ENCODE data around the gene CDC5L. TPM values are rescaled to one million over a fixed set of nuclear protein-coding genes. Genes with fewer than 3 reads are reported as not detected.

The CDC5L gene
- total RNA-seq, 1 donor: 22.8 TPM

DNA sequence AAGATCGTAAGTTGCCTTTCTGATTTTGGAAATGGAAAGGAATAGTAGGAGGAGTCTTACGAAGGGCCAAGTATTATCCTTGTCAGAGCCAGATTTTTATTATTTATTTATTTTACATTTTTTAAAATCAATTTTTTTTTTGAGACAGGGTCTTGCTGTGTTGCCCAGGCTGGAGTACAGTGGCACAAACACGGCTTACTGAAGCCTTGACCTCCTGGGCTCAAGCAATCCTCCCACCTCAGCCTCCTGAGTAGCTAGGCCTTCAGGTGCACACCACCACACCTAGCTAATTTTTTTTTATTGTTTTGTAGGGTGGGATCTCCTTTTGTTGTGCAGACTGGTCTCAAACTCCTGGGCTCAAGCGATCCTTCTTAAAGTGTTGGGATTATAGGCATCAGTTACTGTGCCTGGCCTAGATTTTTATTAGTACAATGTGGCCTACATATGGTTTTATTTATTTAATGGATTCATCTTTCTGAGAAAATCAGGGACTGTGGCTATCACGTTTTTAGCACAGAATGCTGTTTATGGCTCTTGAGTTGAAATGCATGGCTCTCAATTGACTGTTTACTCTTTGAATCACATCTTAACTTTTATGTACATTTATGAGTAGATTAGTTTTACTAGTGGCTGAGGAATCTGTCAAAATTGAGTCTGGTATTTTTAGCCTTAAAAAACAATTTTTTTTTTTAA is 16.7 kb downstream of the CDC5L start:
- DNase-seq (ENCODE audit: insufficient read length, low spot score, missing footprints): no peak
- TF ChIP-seq, protein P1, sequence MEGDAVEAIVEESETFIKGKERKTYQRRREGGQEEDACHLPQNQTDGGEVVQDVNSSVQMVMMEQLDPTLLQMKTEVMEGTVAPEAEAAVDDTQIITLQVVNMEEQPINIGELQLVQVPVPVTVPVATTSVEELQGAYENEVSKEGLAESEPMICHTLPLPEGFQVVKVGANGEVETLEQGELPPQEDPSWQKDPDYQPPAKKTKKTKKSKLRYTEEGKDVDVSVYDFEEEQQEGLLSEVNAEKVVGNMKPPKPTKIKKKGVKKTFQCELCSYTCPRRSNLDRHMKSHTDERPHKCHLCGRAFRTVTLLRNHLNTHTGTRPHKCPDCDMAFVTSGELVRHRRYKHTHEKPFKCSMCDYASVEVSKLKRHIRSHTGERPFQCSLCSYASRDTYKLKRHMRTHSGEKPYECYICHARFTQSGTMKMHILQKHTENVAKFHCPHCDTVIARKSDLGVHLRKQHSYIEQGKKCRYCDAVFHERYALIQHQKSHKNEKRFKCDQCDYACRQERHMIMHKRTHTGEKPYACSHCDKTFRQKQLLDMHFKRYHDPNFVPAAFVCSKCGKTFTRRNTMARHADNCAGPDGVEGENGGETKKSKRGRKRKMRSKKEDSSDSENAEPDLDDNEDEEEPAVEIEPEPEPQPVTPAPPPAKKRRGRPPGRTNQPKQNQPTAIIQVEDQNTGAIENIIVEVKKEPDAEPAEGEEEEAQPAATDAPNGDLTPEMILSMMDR (IDR thresholded peaks at IDR 0.05; ENCODE audit: extremely low read depth, low read depth, low read length): no peak
- Histone ChIP-seq H3K27ac (ENCODE audit: low read depth, low read length) (no peak overlapping the region), H3K4me2 (ENCODE audit: insufficient read depth, low read length) (no peak overlapping the region), H4K20me1 (ENCODE audit: insufficient read depth, low read length) (no peaks in the 10 kb centered on the region), H3K79me2 (ENCODE audit: insufficient read depth, low read length) (peaks cover 22% of the 10 kb centered on the region), H3K36me3 (ENCODE audit: insufficient read depth, low read length) (peaks cover 62% of the 10 kb centered on the region), H3K4me1 (ENCODE audit: insufficient read depth, low read length) (no peaks in the 10 kb centered on the region), H3K9me3 (ENCODE audit: low read depth, low read length) (no peaks in the 10 kb centered on the region), H3K27me3 (ENCODE audit: insufficient read depth, low read length) (no peaks in the 10 kb centered on the region), H2AFZ (ENCODE audit: low read length) (no peak overlapping the region), H3K4me3 (ENCODE audit: insufficient read depth, low read length) (no peak overlapping the region)

DNA sequence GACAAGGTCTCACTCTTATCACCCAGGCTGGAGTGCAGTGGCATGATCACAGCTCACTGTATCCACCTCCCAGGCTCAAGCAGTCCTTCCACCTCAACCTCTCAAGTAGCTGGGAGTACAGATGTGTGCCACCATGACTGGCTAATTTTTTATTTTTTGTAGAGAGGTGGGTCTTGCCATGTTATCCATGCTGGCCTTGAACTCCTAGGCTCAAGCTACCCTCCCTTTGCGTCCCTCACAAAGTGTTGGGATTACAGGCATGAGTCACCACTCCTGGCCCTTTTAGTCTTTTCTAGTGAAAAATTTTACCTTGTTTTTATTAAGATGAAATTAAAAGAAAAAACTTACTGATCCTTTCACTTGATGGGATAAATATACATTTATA is 17.2 kb downstream of the CDC5L start:
- Histone ChIP-seq H3K4me1 (ENCODE audit: insufficient read depth, low read length) (no peaks in the 10 kb centered on the region), H3K36me3 (ENCODE audit: insufficient read depth, low read length) (peaks cover 63% of the 10 kb centered on the region)

DNA sequence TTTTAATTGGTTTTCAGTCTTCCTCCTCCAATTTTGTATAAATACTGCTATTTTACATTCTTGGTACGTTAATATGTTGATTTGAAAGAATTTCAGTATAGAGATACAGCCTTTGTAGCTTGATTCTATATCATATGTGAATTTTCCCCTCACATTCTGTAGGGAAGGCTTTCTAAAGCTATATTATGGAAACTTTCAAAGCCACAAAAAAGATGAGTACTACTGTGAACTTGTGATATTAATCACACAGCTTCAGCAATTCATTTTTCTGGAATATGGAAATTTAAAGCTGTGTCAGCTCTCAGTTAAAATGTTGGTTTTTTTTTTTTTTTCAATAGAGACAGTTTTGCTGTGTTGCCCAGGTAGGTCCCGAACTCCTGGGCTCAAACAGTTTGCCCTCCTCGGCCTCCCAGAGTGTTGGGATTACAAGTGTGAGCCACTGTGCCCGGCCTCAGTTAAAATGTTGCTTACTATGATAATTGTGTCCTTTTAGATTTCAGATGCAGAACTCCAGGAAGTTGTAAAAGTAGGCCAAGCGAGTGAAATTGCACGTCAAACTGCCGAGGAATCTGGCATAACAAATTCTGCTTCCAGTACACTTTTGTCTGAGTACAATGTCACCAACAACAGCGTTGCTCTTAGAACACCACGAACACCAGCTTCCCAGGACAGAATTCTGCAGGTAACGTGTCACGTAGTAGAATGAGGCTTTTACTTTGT is 20.6 kb downstream of the CDC5L start:
- Histone ChIP-seq H3K79me2 (ENCODE audit: insufficient read depth, low read length) (peaks cover 25% of the 10 kb centered on the region), H3K4me1 (ENCODE audit: insufficient read depth, low read length) (no peaks in the 10 kb centered on the region), H3K36me3 (ENCODE audit: insufficient read depth, low read length) (peaks cover 67% of the 10 kb centered on the region), H4K20me1 (ENCODE audit: insufficient read depth, low read length) (no peaks in the 10 kb centered on the region), H2AFZ (ENCODE audit: low read length) (no peak overlapping the region), H3K27ac (ENCODE audit: low read depth, low read length) (no peak overlapping the region), H3K4me3 (ENCODE audit: insufficient read depth, low read length) (no peak overlapping the region), H3K27me3 (ENCODE audit: insufficient read depth, low read length) (no peaks in the 10 kb centered on the region), H3K9me3 (ENCODE audit: low read depth, low read length) (no peaks in the 10 kb centered on the region), H3K4me2 (ENCODE audit: insufficient read depth, low read length) (no peak overlapping the region)
- no peak for DNase-seq (ENCODE audit: insufficient read length, low spot score, missing footprints)
- TF ChIP-seq, protein P1 (IDR thresholded peaks at IDR 0.05; ENCODE audit: extremely low read depth, low read depth, low read length): no peak

More for the DNA sequence above, 17.2 kb downstream of the CDC5L start:
- no peaks in the 10 kb centered on the region for H4K20me1 ChIP-seq (ENCODE audit: insufficient read depth, low read length)
- DNase-seq (ENCODE audit: insufficient read length, low spot score, missing footprints): no peak
- no peaks in the 10 kb centered on the region for H3K27me3 ChIP-seq (ENCODE audit: insufficient read depth, low read length)
- no peak overlapping the region for H3K4me3 ChIP-seq (ENCODE audit: insufficient read depth, low read length)
- TF ChIP-seq, protein P1 (IDR thresholded peaks at IDR 0.05; ENCODE audit: extremely low read depth, low read depth, low read length): no peak
- H2AFZ ChIP-seq (ENCODE audit: low read length): no peak overlapping the region
- peaks cover 26% of the 10 kb centered on the region for H3K79me2 ChIP-seq (ENCODE audit: insufficient read depth, low read length)
- no peak overlapping the region for H3K27ac ChIP-seq (ENCODE audit: low read depth, low read length)
- H3K4me2 ChIP-seq (ENCODE audit: insufficient read depth, low read length): no peak overlapping the region
- no peaks in the 10 kb centered on the region for H3K9me3 ChIP-seq (ENCODE audit: low read depth, low read length)

GRCh38 chr6:44409207-44409794 is 21.8 kb downstream of the CDC5L start:
- H2AFZ ChIP-seq (ENCODE audit: low read length): no peak overlapping the region
- H3K4me3 ChIP-seq (ENCODE audit: insufficient read depth, low read length): no peak overlapping the region
- H3K27ac ChIP-seq (ENCODE audit: low read depth, low read length): no peak overlapping the region
- H3K4me1 ChIP-seq (ENCODE audit: insufficient read depth, low read length): no peaks in the 10 kb centered on the region
- no peaks in the 10 kb centered on the region for H3K9me3 ChIP-seq (ENCODE audit: low read depth, low read length)
- H4K20me1 ChIP-seq (ENCODE audit: insufficient read depth, low read length): no peaks in the 10 kb centered on the region
- TF ChIP-seq, protein P1 (IDR thresholded peaks at IDR 0.05; ENCODE audit: extremely low read depth, low read depth, low read length): no peak
- no peak for DNase-seq (ENCODE audit: insufficient read length, low spot score, missing footprints)
- H3K36me3 ChIP-seq (ENCODE audit: insufficient read depth, low read length): peaks cover 67% of the 10 kb centered on the region
- peaks cover 35% of the 10 kb centered on the region for H3K79me2 ChIP-seq (ENCODE audit: insufficient read depth, low read length)
- H3K4me2 ChIP-seq (ENCODE audit: insufficient read depth, low read length): peak overlapping the region; percentile 16
- H3K27me3 ChIP-seq (ENCODE audit: insufficient read depth, low read length): no peaks in the 10 kb centered on the region
